ENCODE data around the gene NRF1.
"Not testable (repeated sequence)": the region's sequence is repeated elsewhere in the genome, so short reads cannot be mapped to it uniquely, and the experiment has no call there.

The NRF1 gene

GRCh38 chr7:129611246-129612111, at the start of gene NRF1:
NRF1 (plus strand) TSS chr7:129611720; CDS start chr7:129657352, 45,632 bp downstream.
- peak; percentile 62 for DNase-seq (ENCODE audit: insufficient read length, low spot score)
- FAIRE-seq = no peak
- peak; percentile 4 for TF ChIP-seq CTCF (IDR thresholded peaks at IDR 0.05; ENCODE audit: insufficient read depth, missing control alignments)

- DNase-seq (ENCODE audit: insufficient read length, low spot score); FAIRE-seq: not testable (repeated sequence)
Observed at GRCh38 chr7:129566323-129566722, 45.2 kb upstream of the NRF1 start.

GRCh38 chr7:129567377-129567776, 44.1 kb upstream of the NRF1 start:
- DNase-seq (ENCODE audit: insufficient read length, low spot score) (no peak), FAIRE-seq (no peak)
- no peak for TF ChIP-seq CTCF (IDR thresholded peaks at IDR 0.05; ENCODE audit: insufficient read depth, missing control alignments)

GRCh38 chr7:129568240-129568639, 43.3 kb upstream of the NRF1 start:
- FAIRE-seq = no peak
- DNase-seq (ENCODE audit: insufficient read length, low spot score) = no peak
- no peak for TF ChIP-seq CTCF (IDR thresholded peaks at IDR 0.05; ENCODE audit: insufficient read depth, missing control alignments)

- no peak for DNase-seq (ENCODE audit: insufficient read length, low spot score)
- FAIRE-seq = no peak
- TF ChIP-seq CTCF (IDR thresholded peaks at IDR 0.05; ENCODE audit: insufficient read depth, missing control alignments) = no peak
Observed at GRCh38 chr7:129569326-129569725, 42.2 kb upstream of the NRF1 start.

GRCh38 chr7:129569811-129570215, 41.7 kb upstream of the NRF1 start:
- TF ChIP-seq CTCF (IDR thresholded peaks at IDR 0.05; ENCODE audit: insufficient read depth, missing control alignments) = no peak
- DNase-seq (ENCODE audit: insufficient read length, low spot score) (no peak), FAIRE-seq (no peak)

GRCh38 chr7:129571201-129571600, 40.3 kb upstream of the NRF1 start:
- FAIRE-seq (no peak), DNase-seq (ENCODE audit: insufficient read length, low spot score) (no peak)
- TF ChIP-seq CTCF (IDR thresholded peaks at IDR 0.05; ENCODE audit: insufficient read depth, missing control alignments) = no peak
